ENCODE measurements around the gene C10orf62. TPM values are rescaled to one million over a fixed set of nuclear protein-coding genes. Genes with fewer than 3 reads are reported as not detected.

The C10orf62 gene
- total and polyA plus RNA-seq, 2 experiments from 2014 or later = not detected

DNA sequence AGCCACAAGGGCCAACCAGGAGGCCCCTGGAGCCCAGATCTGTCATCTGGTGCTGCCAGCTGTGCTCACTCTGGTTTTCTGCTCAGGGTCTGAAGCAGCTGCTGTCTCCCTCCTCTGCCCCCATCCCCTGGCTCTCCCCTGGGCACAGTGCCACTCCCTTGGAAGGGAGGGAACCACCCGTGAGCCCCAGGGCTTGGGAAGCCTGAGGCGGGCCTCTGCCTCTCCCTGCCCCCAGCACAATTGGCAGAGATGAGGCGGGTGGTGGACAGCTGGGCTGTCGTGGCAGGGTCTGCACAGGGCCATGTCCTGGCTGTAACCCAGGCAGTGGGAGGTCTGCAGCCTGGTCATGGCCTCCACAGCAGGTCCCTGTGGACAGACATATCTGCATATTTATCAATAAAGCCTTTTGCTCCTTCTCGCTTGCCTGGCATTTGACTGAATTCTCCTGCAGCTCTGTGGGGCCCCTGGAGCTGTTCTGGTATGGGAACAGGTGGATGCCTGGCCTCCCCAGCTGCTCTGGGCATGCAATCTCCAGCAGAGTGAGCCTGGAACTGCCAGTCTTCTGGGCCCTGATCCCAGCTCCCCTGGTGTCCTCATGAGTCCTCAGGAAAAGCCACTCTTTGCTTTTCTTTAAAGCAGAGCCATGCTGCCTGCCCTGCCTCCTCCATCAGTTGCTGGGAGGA is 18.6 kb upstream of the C10orf62 start:
- H3K4me1 Mint-ChIP-seq = peaks cover 17% of the 10 kb centered on the region; the same call in 2 of the 3 replicates
- DNase-seq (ENCODE audit: low spot score) (no peak), ATAC-seq (no peak)
- 0 out of 2 replicates have a peak, but pooled peaks cover 4% of the 10 kb centered on the region for H3K79me2 ChIP-seq (replicated peaks; ENCODE audit: insufficient read depth)
- 0 out of 2 replicates have a peak, but pooled peaks cover 3% of the 10 kb centered on the region for H4K20me1 ChIP-seq (replicated peaks; ENCODE audit: insufficient read depth)
- no peak overlapping the region for H3K4me3 Mint-ChIP-seq
- H3K4me2 ChIP-seq = no peak overlapping the region
- no peaks in the 10 kb centered on the region for H3F3A ChIP-seq (replicated peaks; ENCODE audit: low read depth)
- peaks cover 6% of the 10 kb centered on the region for H3K27me3 Mint-ChIP-seq (ENCODE audit: insufficient read depth, low read depth, poor library complexity)
- H3K36me3 ChIP-seq (ENCODE audit: insufficient read depth) = no peaks in the 10 kb centered on the region; the same call in 1 of the 2 replicates
- H3K27ac ChIP-seq (ENCODE audit: low read depth) = no peak overlapping the region
- H3K36me3 Mint-ChIP-seq (ENCODE audit: low read depth) = peaks cover 2% of the 10 kb centered on the region; the same call in 1 of the 3 replicates
- H3K9me2 ChIP-seq (ENCODE audit: insufficient read depth) = no peaks in the 10 kb centered on the region
- no peak for TF ChIP-seq STAT1 (IDR thresholded peaks at IDR 0.05; ENCODE audit: unreplicated experiment)
- TF ChIP-seq ZNF331 (CRISPR knock-in tag; IDR thresholded peaks at IDR 0.05; ENCODE audit: low read depth) = no peak
- no peak for TF ChIP-seq NANOG (IDR thresholded peaks at IDR 0.05; ENCODE audit: borderline replicate concordance)
- no peak for TF ChIP-seq EZH2 (IDR thresholded peaks at IDR 0.05; ENCODE audit: low read depth, unreplicated experiment)
- TF ChIP-seq, protein P1, sequence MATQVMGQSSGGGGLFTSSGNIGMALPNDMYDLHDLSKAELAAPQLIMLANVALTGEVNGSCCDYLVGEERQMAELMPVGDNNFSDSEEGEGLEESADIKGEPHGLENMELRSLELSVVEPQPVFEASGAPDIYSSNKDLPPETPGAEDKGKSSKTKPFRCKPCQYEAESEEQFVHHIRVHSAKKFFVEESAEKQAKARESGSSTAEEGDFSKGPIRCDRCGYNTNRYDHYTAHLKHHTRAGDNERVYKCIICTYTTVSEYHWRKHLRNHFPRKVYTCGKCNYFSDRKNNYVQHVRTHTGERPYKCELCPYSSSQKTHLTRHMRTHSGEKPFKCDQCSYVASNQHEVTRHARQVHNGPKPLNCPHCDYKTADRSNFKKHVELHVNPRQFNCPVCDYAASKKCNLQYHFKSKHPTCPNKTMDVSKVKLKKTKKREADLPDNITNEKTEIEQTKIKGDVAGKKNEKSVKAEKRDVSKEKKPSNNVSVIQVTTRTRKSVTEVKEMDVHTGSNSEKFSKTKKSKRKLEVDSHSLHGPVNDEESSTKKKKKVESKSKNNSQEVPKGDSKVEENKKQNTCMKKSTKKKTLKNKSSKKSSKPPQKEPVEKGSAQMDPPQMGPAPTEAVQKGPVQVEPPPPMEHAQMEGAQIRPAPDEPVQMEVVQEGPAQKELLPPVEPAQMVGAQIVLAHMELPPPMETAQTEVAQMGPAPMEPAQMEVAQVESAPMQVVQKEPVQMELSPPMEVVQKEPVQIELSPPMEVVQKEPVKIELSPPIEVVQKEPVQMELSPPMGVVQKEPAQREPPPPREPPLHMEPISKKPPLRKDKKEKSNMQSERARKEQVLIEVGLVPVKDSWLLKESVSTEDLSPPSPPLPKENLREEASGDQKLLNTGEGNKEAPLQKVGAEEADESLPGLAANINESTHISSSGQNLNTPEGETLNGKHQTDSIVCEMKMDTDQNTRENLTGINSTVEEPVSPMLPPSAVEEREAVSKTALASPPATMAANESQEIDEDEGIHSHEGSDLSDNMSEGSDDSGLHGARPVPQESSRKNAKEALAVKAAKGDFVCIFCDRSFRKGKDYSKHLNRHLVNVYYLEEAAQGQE (IDR thresholded peaks at IDR 0.05; ENCODE audit: unreplicated experiment) = no peak
- TF ChIP-seq CREB1 (CRISPR knock-in tag; IDR thresholded peaks at IDR 0.05; ENCODE audit: low read depth) = no peak
- no peaks in the 10 kb centered on the region for H3K9me3 Mint-ChIP-seq
- no peak overlapping the region for H3K4me3 ChIP-seq
- H3K27me3 ChIP-seq (ENCODE audit: insufficient read depth) = no peaks in the 10 kb centered on the region
- no peaks in the 10 kb centered on the region; the same call in 1 of the 2 replicates for H3K4me1 ChIP-seq (ENCODE audit: insufficient read depth)
- no peak overlapping the region for H2AFZ ChIP-seq
- H3K27ac Mint-ChIP-seq = no peak overlapping the region; the same call in 1 of the 2 replicates

DNA sequence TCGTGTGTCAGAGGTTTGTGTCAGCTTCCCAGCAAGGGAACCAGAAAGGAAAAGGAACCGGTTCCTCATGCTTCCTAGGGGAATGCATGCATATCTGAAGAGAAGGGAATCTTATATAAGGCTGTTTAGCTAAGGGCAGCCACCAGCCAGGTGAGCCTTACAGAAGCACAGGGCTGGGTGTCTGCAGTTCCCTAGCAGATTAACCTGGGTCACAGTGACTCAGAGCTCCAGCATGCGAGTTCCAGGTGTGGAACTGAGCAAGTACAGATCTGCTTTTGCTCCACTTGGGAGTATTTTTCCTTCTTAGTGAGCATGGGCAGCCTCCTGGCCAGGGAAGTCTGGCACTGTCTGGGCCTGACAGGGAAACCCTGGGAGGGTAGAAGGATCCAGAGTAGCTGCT is 17.9 kb upstream of the C10orf62 start:
- H3K36me3 Mint-ChIP-seq (ENCODE audit: low read depth) = peaks cover 2% of the 10 kb centered on the region; the same call in 1 of the 3 replicates
- H3K27ac Mint-ChIP-seq = peak overlapping the region; percentile 52
- Histone ChIP-seq H3K9me2 (ENCODE audit: insufficient read depth) (no peaks in the 10 kb centered on the region), H3K27me3 (ENCODE audit: insufficient read depth) (no peaks in the 10 kb centered on the region), H3K4me2 (no peak overlapping the region), H3K27ac (ENCODE audit: low read depth) (peak overlapping the region; percentile 85; the same call in 1 of the 2 replicates), H3K4me1 (ENCODE audit: insufficient read depth) (no peaks in the 10 kb centered on the region; the same call in 1 of the 2 replicates), H3F3A (replicated peaks; ENCODE audit: low read depth) (no peaks in the 10 kb centered on the region), H3K36me3 (ENCODE audit: insufficient read depth) (no peaks in the 10 kb centered on the region; the same call in 1 of the 2 replicates), H3K4me3 (no peak overlapping the region), H2AFZ (no peak overlapping the region), H4K20me1 (replicated peaks; ENCODE audit: insufficient read depth) (0 out of 2 replicates have a peak, but pooled peaks cover 3% of the 10 kb centered on the region), H3K79me2 (replicated peaks; ENCODE audit: insufficient read depth) (no peaks in the 10 kb centered on the region)
- no peak for DNase-seq (ENCODE audit: low spot score)
- peaks cover 17% of the 10 kb centered on the region; the same call in 2 of the 3 replicates for H3K4me1 Mint-ChIP-seq
- H3K27me3 Mint-ChIP-seq (ENCODE audit: insufficient read depth, low read depth, poor library complexity) = peaks cover 6% of the 10 kb centered on the region
- no peak overlapping the region for H3K4me3 Mint-ChIP-seq
- ATAC-seq = no peak
- H3K9me3 Mint-ChIP-seq = no peaks in the 10 kb centered on the region
- TF ChIP-seq NANOG (IDR thresholded peaks at IDR 0.05; ENCODE audit: borderline replicate concordance) (no peak), POLR2AphosphoS5 (IDR thresholded peaks at IDR 0.05; ENCODE audit: low read depth) (no peak), STAT1 (IDR thresholded peaks at IDR 0.05; ENCODE audit: unreplicated experiment) (no peak), CREB1 (CRISPR knock-in tag; IDR thresholded peaks at IDR 0.05; ENCODE audit: low read depth) (no peak)
- TF ChIP-seq, protein P2, sequence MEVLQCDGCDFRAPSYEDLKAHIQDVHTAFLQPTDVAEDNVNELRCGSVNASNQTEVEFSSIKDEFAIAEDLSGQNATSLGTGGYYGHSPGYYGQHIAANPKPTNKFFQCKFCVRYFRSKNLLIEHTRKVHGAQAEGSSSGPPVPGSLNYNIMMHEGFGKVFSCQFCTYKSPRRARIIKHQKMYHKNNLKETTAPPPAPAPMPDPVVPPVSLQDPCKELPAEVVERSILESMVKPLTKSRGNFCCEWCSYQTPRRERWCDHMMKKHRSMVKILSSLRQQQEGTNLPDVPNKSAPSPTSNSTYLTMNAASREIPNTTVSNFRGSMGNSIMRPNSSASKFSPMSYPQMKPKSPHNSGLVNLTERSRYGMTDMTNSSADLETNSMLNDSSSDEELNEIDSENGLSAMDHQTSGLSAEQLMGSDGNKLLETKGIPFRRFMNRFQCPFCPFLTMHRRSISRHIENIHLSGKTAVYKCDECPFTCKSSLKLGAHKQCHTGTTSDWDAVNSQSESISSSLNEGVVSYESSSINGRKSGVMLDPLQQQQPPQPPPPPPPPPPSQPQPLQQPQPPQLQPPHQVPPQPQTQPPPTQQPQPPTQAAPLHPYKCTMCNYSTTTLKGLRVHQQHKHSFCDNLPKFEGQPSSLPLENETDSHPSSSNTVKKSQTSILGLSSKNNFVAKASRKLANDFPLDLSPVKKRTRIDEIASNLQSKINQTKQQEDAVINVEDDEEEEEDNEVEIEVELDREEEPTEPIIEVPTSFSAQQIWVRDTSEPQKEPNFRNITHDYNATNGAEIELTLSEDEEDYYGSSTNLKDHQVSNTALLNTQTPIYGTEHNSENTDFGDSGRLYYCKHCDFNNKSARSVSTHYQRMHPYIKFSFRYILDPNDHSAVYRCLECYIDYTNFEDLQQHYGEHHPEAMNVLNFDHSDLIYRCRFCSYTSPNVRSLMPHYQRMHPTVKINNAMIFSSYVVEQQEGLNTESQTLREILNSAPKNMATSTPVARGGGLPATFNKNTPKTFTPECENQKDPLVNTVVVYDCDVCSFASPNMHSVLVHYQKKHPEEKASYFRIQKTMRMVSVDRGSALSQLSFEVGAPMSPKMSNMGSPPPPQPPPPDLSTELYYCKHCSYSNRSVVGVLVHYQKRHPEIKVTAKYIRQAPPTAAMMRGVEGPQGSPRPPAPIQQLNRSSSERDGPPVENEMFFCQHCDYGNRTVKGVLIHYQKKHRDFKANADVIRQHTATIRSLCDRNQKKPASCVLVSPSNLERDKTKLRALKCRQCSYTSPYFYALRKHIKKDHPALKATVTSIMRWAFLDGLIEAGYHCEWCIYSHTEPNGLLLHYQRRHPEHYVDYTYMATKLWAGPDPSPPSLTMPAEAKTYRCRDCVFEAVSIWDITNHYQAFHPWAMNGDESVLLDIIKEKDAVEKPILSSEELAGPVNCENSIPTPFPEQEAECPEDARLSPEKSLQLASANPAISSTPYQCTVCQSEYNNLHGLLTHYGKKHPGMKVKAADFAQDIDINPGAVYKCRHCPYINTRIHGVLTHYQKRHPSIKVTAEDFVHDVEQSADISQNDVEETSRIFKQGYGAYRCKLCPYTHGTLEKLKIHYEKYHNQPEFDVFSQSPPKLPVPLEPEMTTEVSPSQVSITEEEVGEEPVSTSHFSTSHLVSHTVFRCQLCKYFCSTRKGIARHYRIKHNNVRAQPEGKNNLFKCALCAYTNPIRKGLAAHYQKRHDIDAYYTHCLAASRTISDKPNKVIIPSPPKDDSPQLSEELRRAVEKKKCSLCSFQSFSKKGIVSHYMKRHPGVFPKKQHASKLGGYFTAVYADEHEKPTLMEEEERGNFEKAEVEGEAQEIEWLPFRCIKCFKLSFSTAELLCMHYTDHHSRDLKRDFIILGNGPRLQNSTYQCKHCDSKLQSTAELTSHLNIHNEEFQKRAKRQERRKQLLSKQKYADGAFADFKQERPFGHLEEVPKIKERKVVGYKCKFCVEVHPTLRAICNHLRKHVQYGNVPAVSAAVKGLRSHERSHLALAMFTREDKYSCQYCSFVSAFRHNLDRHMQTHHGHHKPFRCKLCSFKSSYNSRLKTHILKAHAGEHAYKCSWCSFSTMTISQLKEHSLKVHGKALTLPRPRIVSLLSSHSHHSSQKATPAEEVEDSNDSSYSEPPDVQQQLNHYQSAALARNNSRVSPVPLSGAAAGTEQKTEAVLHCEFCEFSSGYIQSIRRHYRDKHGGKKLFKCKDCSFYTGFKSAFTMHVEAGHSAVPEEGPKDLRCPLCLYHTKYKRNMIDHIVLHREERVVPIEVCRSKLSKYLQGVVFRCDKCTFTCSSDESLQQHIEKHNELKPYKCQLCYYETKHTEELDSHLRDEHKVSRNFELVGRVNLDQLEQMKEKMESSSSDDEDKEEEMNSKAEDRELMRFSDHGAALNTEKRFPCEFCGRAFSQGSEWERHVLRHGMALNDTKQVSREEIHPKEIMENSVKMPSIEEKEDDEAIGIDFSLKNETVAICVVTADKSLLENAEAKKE (CRISPR knock-in tag; IDR thresholded peaks at IDR 0.05) = no peak
